Stimulated activated CD4-positive, alpha-beta T cell treated with anti-CD3 and anti-CD28 coated beads, Interleukin-4, amount 100 ng/mL, for 48 hours (primary cell): Measurements from ENCODE around the gene AUH.

Source experiments
- DNase-seq, 2 donors: peaks; one replicate each; pipeline ENCODE4 v3.0.0-alpha.2; 2020; ENCODE audit warnings: low read depth in 2 of 2

AUH gene

GRCh38 chr9:91172329-91172728, 189.4 kb downstream of the AUH start:
- DNase-seq, result no peak

- DNase-seq, result no peak
Measured at GRCh38 chr9:91170951-91171350, 190.8 kb downstream of the AUH start.

GRCh38 chr9:91166796-91167366, 194.8 kb downstream of the AUH start:
- no peak for DNase-seq

- peak; percentile 65 to 82 for DNase-seq
Measured at GRCh38 chr9:91164724-91165520, 196.8 kb downstream of the AUH start.
